Mucosa of gallbladder (tissue), 1 donor: ENCODE measurements around the gene PCGF5. TPM values are rescaled to one million over a fixed set of nuclear protein-coding genes. Genes with fewer than 3 reads are reported as not detected.

Experiments used
- DNase-seq: peaks from one replicate; pipeline ENCODE4 v3.0.0-alpha.2; 2020; ENCODE audit warnings: low spot score
- total RNA-seq: library from RNA; stranded (reverse); gene quantifications from one replicate; pipeline ENCODE4 v1.2.1, GENCODE V29; 2021
- donor health status: DM: no; HTN: no; CAD: no.

The PCGF5 gene
- total RNA-seq, 1 donor from 2014 or later, result 45.0 TPM

GRCh38 chr10:91328320-91328984, 108.0 kb downstream of the PCGF5 start:
- DNase-seq, result no peak

Other genes with a start within 250 kb of the PCGF5 start
- gene HECTD2, start 189.7 kb downstream of the PCGF5 start, total RNA-seq, result 12.0 TPM